SH-SY5Y (cell line): ENCODE measurements around the gene STRA6.
A peak's percentile ranks its signal among the peaks of the same experiment; 100 is the strongest.

ENCODE experiments used
- GATA2 ChIP-seq: IDR thresholded peaks from 2 replicates; pipeline ENCODE4 v1.6.1; 2011; ENCODE audit warnings: mild to moderate bottlenecking, low read depth, low read length
- GATA3 ChIP-seq: IDR thresholded peaks from 2 replicates; pipeline ENCODE4 v1.6.1; 2011; ENCODE audit warnings: low read depth, mild to moderate bottlenecking, low read length, moderate library complexity

Gene STRA6

GRCh38 chr15:74157868-74158827, 44.4 kb downstream of the STRA6 start:
- TF ChIP-seq GATA3 (no peak), GATA2 (no peak)

DNA sequence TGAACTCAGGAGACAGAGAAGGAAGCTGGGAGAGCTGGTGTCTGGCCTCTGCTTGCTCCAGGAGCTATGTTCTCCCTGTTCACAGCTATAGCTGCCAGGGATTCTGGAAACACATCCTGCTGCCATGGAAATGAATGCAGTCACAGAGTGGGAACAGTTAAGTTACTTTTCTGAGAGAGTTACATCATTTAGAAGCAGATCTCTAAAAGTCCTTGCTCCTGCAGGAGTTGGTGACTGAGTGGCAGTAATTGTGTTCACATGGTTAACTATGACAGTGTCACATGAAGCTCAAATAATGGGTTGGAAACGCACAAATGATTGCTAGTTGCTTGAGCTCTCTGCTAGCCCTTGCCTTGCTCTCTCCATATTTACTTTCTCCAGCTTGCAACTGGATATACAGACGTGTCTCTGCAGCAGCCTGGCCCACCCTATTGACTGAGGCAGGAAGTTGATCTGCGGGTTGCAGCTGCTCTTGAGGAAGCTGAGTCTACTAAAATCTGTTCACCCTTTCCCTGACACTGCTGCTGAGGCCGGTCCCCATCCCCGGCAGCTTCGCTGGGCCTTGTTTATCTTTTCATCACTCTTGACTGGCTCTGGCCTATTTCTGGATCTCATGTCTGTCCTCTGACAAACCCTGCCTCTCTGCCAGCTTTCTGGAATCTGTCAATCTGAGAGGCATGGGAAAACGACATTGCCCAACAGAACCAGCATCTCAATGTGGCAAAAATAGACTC, 45.7 kb downstream of the STRA6 start:
- peak; percentile 88 for TF ChIP-seq GATA3
- peak; percentile 97 for TF ChIP-seq GATA2

- no peak for TF ChIP-seq GATA3
- no peak for TF ChIP-seq GATA2
Observed at GRCh38 chr15:74155766-74156417, 46.7 kb downstream of the STRA6 start.

- TF ChIP-seq GATA2 (no peak), GATA3 (no peak)
Observed at GRCh38 chr15:74147051-74147450, 55.5 kb downstream of the STRA6 start.

GRCh38 chr15:74146277-74146800, 56.2 kb downstream of the STRA6 start:
- TF ChIP-seq GATA2: no peak
- no peak for TF ChIP-seq GATA3

DNA sequence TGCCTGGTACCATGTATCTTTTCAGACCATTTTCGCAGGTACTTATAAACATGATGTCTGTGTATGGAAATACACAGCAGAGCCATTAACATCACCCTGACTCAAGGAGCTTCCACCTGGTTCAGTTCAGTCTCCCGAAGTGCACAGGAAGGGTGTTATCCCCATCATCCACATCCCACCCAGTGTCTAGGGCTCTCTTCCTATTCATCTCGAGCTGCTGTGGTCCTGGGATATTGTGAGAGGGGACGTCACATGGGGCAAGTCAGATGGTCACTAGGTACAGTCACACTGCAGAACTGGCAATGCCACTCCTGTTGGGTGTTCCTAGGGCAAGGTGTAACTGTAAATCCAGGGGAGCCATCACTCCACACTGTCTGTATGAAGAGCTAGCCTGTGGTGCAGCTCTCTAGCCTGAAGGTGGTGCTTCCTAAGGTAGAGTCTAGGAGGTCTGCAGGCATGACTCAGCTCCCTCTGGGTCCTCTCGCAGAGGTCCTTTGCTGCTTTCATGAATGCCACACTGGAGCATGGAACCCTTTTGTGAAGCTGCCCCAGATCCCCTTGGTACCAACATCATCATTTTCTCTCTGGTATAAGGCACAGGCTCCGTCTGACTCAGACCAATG, 58.3 kb downstream of the STRA6 start:
- no peak for TF ChIP-seq GATA3
- no peak for TF ChIP-seq GATA2

- no peak for TF ChIP-seq GATA2
- TF ChIP-seq GATA3: no peak
Observed at GRCh38 chr15:74141591-74141990, 61.0 kb downstream of the STRA6 start.

GRCh38 chr15:74138642-74139041, 63.9 kb downstream of the STRA6 start:
- TF ChIP-seq GATA3 (no peak), GATA2 (no peak)

- no peak for TF ChIP-seq GATA3
- TF ChIP-seq GATA2: no peak
Observed at GRCh38 chr15:74137537-74137894, 65.1 kb downstream of the STRA6 start.

GRCh38 chr15:74136814-74137536, 65.6 kb downstream of the STRA6 start:
- TF ChIP-seq GATA3 (no peak), GATA2 (no peak)

- TF ChIP-seq GATA3 (no peak), GATA2 (no peak)
Observed at GRCh38 chr15:74136540-74136813, 66.1 kb downstream of the STRA6 start.

GRCh38 chr15:74135041-74135565, 67.5 kb downstream of the STRA6 start:
- no peak for TF ChIP-seq GATA3
- TF ChIP-seq GATA2: no peak
